H1 (cell line): ENCODE measurements around the gene P2RY8. TPM values are rescaled to one million over a fixed set of nuclear protein-coding genes. Genes with fewer than 3 reads are reported as not detected.

Experiments
- CTCF ChIA-PET: fragments of 300-600 bp; sonication (Branson Sonifier 250); formaldehyde crosslinking; loops from one replicate; lab custom pipeline; 2021; ENCODE audit not compliant: partially characterized antibody; lab: Charles Lee
- POLR2A ChIA-PET: fragments of 300-600 bp; sonication (Branson Sonifier 250); formaldehyde crosslinking; loops from one replicate; lab custom pipeline; 2021; ENCODE audit warnings: inconsistent platforms; ENCODE audit not compliant: partially characterized antibody; lab: Charles Lee
- DNase-seq, 2 experiments: peaks; one replicate each; pipeline versions ENCODE4 v3.0.0 to v3.0.0-alpha.2; 2010 to 2022; ENCODE audit warnings: low spot score in 2 of 2, low read depth in 1 of 2, mixed read lengths in 1 of 2
- FAIRE-seq: peaks from 2 replicates; lab custom pipeline; 2011; peaks lifted over from hg19 to GRCh38; lab: Jason Lieb, UNC
- H2AFZ ChIP-seq: 2 replicates; pipeline ENCODE4 v1.8.1; 2012; ENCODE audit warnings: low read length, inconsistent platforms
- H2AK5ac ChIP-seq: 2 replicates; pipeline ENCODE4 v1.6.1; 2013; ENCODE audit warnings: low read depth, low read length
- H2BK120ac ChIP-seq: replicated peaks from 2 replicates; pipeline ENCODE3; 2013; ENCODE audit warnings: low read depth, low read length, inconsistent platforms
- H2BK12ac ChIP-seq: 2 replicates; pipeline ENCODE4 v1.6.1; 2013; ENCODE audit warnings: low read depth, low read length
- H2BK15ac ChIP-seq: 2 replicates; pipeline ENCODE4 v1.6.1; 2013; ENCODE audit warnings: low read length
- H2BK20ac ChIP-seq: 2 replicates; pipeline ENCODE4 v1.6.1; 2013; ENCODE audit warnings: low read length
- H2BK5ac ChIP-seq: 2 replicates; pipeline ENCODE4 v1.6.1; 2013; ENCODE audit warnings: low read depth, low read length
- H3K14ac ChIP-seq: 2 replicates; pipeline ENCODE4 v1.6.1; 2013; ENCODE audit warnings: inconsistent platforms; ENCODE audit not compliant: insufficient read length
- H3K18ac ChIP-seq: 2 replicates; pipeline ENCODE4 v1.6.1; 2013; ENCODE audit warnings: low read length; ENCODE audit errors: extremely low read depth
- H3K23ac ChIP-seq: 2 replicates; pipeline ENCODE4 v1.6.1; 2013; ENCODE audit warnings: inconsistent platforms; ENCODE audit not compliant: insufficient read length
- H3K23me2 ChIP-seq: 2 replicates; pipeline ENCODE4 v1.6.1; 2013; ENCODE audit warnings: low read depth, low read length
- H3K27ac ChIP-seq: 2 replicates; pipeline ENCODE4 v1.6.1; 2011; ENCODE audit warnings: low read depth, low read length, inconsistent platforms
- H3K27me3 ChIP-seq, 4 experiments: replicated peaks in 1 of 4; 1 replicate in 1 of 4; 2 replicates in 3 of 4; pipeline versions ENCODE4 v1.6.1 to v1.8.1; 2011 to 2013; ENCODE audit warnings: low read length in 3 of 4, mild to moderate bottlenecking in 3 of 4, inconsistent platforms in 2 of 4, mixed read lengths in 2 of 4, moderate library complexity in 1 of 4; ENCODE audit not compliant: control insufficient read depth in 3 of 4, insufficient read depth in 3 of 4; ENCODE audit errors: extremely low read depth in 1 of 4
- H3K36me3 ChIP-seq, 4 experiments: 2 replicates each; pipeline versions ENCODE4 v1.6.1 to v1.8.1; 2011 to 2013; ENCODE audit warnings: mild to moderate bottlenecking in 4 of 4, low read length in 3 of 4, moderate library complexity in 2 of 4, control low read depth in 1 of 4, inconsistent platforms in 1 of 4; ENCODE audit not compliant: insufficient read depth in 4 of 4, control insufficient read depth in 2 of 4
- H3K4ac ChIP-seq: replicated peaks from 2 replicates; pipeline ENCODE3; 2013; ENCODE audit warnings: low read length, low read depth, mixed read lengths, inconsistent platforms; ENCODE audit not compliant: insufficient read length
- H3K4me1 ChIP-seq, 4 experiments: replicated peaks in 1 of 4; 1 replicate in 1 of 4; 2 replicates in 3 of 4; pipeline versions ENCODE4 v1.6.1 to v1.8.1; 2011 to 2013; ENCODE audit warnings: low read length in 3 of 4, inconsistent platforms in 2 of 4, mixed read lengths in 1 of 4; ENCODE audit not compliant: insufficient read depth in 4 of 4, control insufficient read depth in 3 of 4
- H3K4me2 ChIP-seq, 2 experiments: 2 replicates each; pipeline versions ENCODE4 v1.6.1 to v1.8.1; 2011 to 2013; ENCODE audit warnings: low read depth in 2 of 2, low read length in 2 of 2, control low read depth in 1 of 2, inconsistent platforms in 1 of 2, mild to moderate bottlenecking in 1 of 2; ENCODE audit not compliant: insufficient read depth in 1 of 2
- H3K4me3 ChIP-seq, 4 experiments: fragments of 200-600, 300-600 bp in 1 of 4; sonication (generic), shearing (Covaris generic), sonication (Bioruptor Twin) in 1 of 4; 2 replicates each; pipeline versions ENCODE4 v1.5.1 to v1.8.1; 2011 to 2016; ENCODE audit warnings: low read length in 4 of 4, low read depth in 3 of 4, control low read depth in 2 of 4, inconsistent platforms in 2 of 4, mild to moderate bottlenecking in 2 of 4, mixed read lengths in 1 of 4, moderate library complexity in 1 of 4; ENCODE audit not compliant: insufficient read depth in 2 of 4; ENCODE audit errors: extremely low read depth in 1 of 4
- H3K56ac ChIP-seq: replicated peaks from 2 replicates; pipeline ENCODE3; 2013; ENCODE audit warnings: low read depth, mild to moderate bottlenecking, mixed read lengths, low read length, inconsistent platforms; ENCODE audit not compliant: insufficient read length
- H3K79me1 ChIP-seq: 2 replicates; pipeline ENCODE4 v1.6.1; 2013; ENCODE audit warnings: low read depth, low read length, control low read depth
- H3K79me2 ChIP-seq, 2 experiments: 2 replicates each; pipeline versions ENCODE4 v1.6.1 to v1.8.1; 2012 to 2013; ENCODE audit warnings: low read length in 2 of 2, mild to moderate bottlenecking in 2 of 2, inconsistent platforms in 1 of 2; ENCODE audit not compliant: insufficient read depth in 2 of 2, control insufficient read depth in 1 of 2
- H3K9ac ChIP-seq, 4 experiments: replicated peaks in 1 of 4; 1 replicate in 1 of 4; 2 replicates in 3 of 4; pipeline versions ENCODE4 v1.6.1 to v1.8.1; 2011 to 2013; ENCODE audit warnings: low read depth in 3 of 4, low read length in 3 of 4, control low read depth in 2 of 4, mild to moderate bottlenecking in 2 of 4, moderate library complexity in 2 of 4, inconsistent platforms in 1 of 4; ENCODE audit errors: extremely low read depth in 1 of 4
- H3K9me3 ChIP-seq, 2 experiments: 2 replicates each; pipeline versions ENCODE4 v1.6.1 to v1.8.1; 2012 to 2013; ENCODE audit warnings: mild to moderate bottlenecking in 2 of 2, moderate library complexity in 2 of 2, control low read depth in 1 of 2, inconsistent platforms in 1 of 2, low read depth in 1 of 2, low read length in 1 of 2, mixed read lengths in 1 of 2; ENCODE audit not compliant: insufficient read depth in 2 of 2
- H4K20me1 ChIP-seq, 2 experiments: replicated peaks in 1 of 2; 2 replicates each; pipeline versions ENCODE3 to v1.8.1; 2011 to 2013; ENCODE audit warnings: inconsistent platforms in 2 of 2, low read length in 2 of 2, mild to moderate bottlenecking in 1 of 2; ENCODE audit not compliant: insufficient read depth in 2 of 2, control insufficient read depth in 1 of 2
- H4K5ac ChIP-seq: 2 replicates; pipeline ENCODE4 v1.6.1; 2013; ENCODE audit warnings: low read length, low read depth, mixed read lengths, inconsistent platforms; ENCODE audit not compliant: insufficient read length
- H4K8ac ChIP-seq: 2 replicates; pipeline ENCODE4 v1.8.0; 2013; ENCODE audit warnings: mild to moderate bottlenecking, moderate library complexity, low read length, inconsistent platforms; ENCODE audit not compliant: insufficient read depth; ENCODE audit errors: extremely low read depth
- H4K91ac ChIP-seq: replicated peaks from 2 replicates; pipeline ENCODE3; 2013; ENCODE audit warnings: low read length, mixed read lengths, inconsistent platforms; ENCODE audit not compliant: insufficient read length
- POLR2AphosphoS5 ChIP-seq: IDR thresholded peaks from 2 replicates; pipeline ENCODE4 v1.6.1; 2011; ENCODE audit warnings: low read depth, low read length
- RBBP5 ChIP-seq: IDR thresholded peaks from 2 replicates; pipeline ENCODE4 v1.7.1; 2012; ENCODE audit warnings: low read depth, mild to moderate bottlenecking, inconsistent platforms, low read length, moderate library complexity, borderline replicate concordance
- ZNF274 ChIP-seq: IDR thresholded peaks from 2 replicates; pipeline ENCODE4 v1.7.0; 2012; ENCODE audit warnings: low read length, borderline replicate concordance; ENCODE audit errors: extremely low read depth
- WGBS, 2 experiments: shearing (Covaris generic) in 1 of 2; methylation state at CpG; one replicate each; pipeline versions ENCODE4 v1.1.6 to v1.1.7; 2013 to 2015; ENCODE audit warnings: low lambda C conversion rate in 2 of 2, mixed read lengths in 2 of 2, inconsistent platforms in 1 of 2, low coverage in 1 of 2, missing lambda C conversion rate in 1 of 2; ENCODE audit not compliant: insufficient replicate concordance in 2 of 2, insufficient coverage in 1 of 2, insufficient read length in 1 of 2; ENCODE audit errors: extremely low coverage in 1 of 2, missing lambda C conversion rate in 1 of 2; 5-methylcytosine and 5-hydroxymethylcytosine counted together
- polyA plus RNA-seq, 7 experiments: library from polyadenylated mRNA; depleted of rRNA in 3 of 7; stranded (reverse) in 5 of 7; unstranded in 2 of 7; fragments of >200 nt in 5 of 7; fragments of 200-250 nt in 2 of 7; gene quantifications; 1 replicate in 5 of 7; 2 replicates in 1 of 7; 4 replicates in 1 of 7; pipeline versions ENCODE4 v1.2.1 to v1.2.3, GENCODE V29; 2011 to 2013; ENCODE audit warnings: missing spikeins in 2 of 7, mixed read lengths in 2 of 7
- total RNA-seq: library from RNA; stranded (reverse); fragmentation: NEBNext Ultra II Directional; extraction: Animal tissue kit (Norgen Biotek cat#: 25700); gene quantifications from 2 replicates; pipeline ENCODE4 v1.2.1, GENCODE V29; 2021

The P2RY8 gene
- total and polyA plus RNA-seq, 2 of the 8 experiments (the other 6 are each of a cell fraction or from before 2014, with no cell fraction given) = 0.09 to 0.15 TPM

GRCh38 chrX:1435241-1435895 lies 101.6 kb downstream of the P2RY8 start:
- no peak for FAIRE-seq

More at GRCh38 chrX:1435241-1435895, 101.6 kb downstream of the P2RY8 start:
- Histone ChIP-seq H2BK15ac (no peak overlapping the region), H3K36me3 (peaks cover 10 to 64% (median 39%) of the 10 kb centered on the region in 4 experiments), H3K4ac (no peak overlapping the region), H3K27me3 (no peaks in the 10 kb centered on the region), H3K4me3 (no peak overlapping the region), H4K8ac (no peak overlapping the region; the same call in 1 of the 2 replicates), H3K23me2 (no peaks in the 10 kb centered on the region), H2BK20ac (no peak overlapping the region), H3K56ac (no peak overlapping the region), H3K79me1 (no peaks in the 10 kb centered on the region), H2BK12ac (no peak overlapping the region), H2AFZ (no peak overlapping the region), H3K14ac (no peak overlapping the region), H2BK120ac (no peak overlapping the region), H3K18ac (no peak overlapping the region), H3K23ac (no peak overlapping the region), H3K4me1 (peaks cover 0 to 4% (median 1%) of the 10 kb centered on the region in 4 experiments; a peak in 1 of 7 replicates), H4K20me1 (peaks cover 5 to 9% of the 10 kb centered on the region in 2 experiments), H3K27ac (no peak overlapping the region; the same call in 1 of the 2 replicates), H3K4me2 (no peak overlapping the region), H3K9ac (no peak overlapping the region), H2BK5ac (no peak overlapping the region; the same call in 1 of the 2 replicates), H3K79me2 (no peaks in the 10 kb centered on the region), H3K9me3 (no peaks in the 10 kb centered on the region; a peak in 1 of 4 replicates), H2AK5ac (no peak overlapping the region), H4K5ac (no peak overlapping the region), H4K91ac (no peak overlapping the region)
- ChIA-PET POLR2A (no interaction called here), CTCF (no interaction called here)
- DNase-seq = no peak
- WGBS, 2 experiments = 94% methylated on average over 20 of the region's 20 CpGs; no CpG with 5 or more reads in 1 of the 2 experiments
- peak; percentile 14; the same call in 1 of the 2 replicates for TF ChIP-seq POLR2AphosphoS5
- no peak for TF ChIP-seq RBBP5
- TF ChIP-seq ZNF274 = no peak
